GM10248 (cell line): Measurements from ENCODE around the gene TFCP2L1.

Experiments
- CTCF ChIA-PET: fragments of 300-600 bp; sonication (Branson Sonifier 250); formaldehyde crosslinking; extraction: SDS; loops from one replicate; lab custom pipeline; 2021; ENCODE audit warnings: antibody characterized with exemption; lab: Yijun Ruan, JAX
- POLR2A ChIA-PET: fragments of 350-650 bp; sonication (Branson Sonifier 250); formaldehyde crosslinking; extraction: SDS; loops from one replicate; lab custom pipeline; 2020; ENCODE audit warnings: antibody characterized with exemption; lab: Yijun Ruan, JAX
- DNase-seq: peaks from one replicate; pipeline ENCODE4 v3.0.0; 2012; ENCODE audit errors: extremely low spot score
- TF ChIP-seq, protein P1 (sequence below): IDR thresholded peaks from 2 replicates; pipeline ENCODE4 v1.5.1; 2012; ENCODE audit warnings: mild to moderate bottlenecking, low read depth; ENCODE audit errors: extremely low read depth, missing control alignments, control extremely low read depth

The TFCP2L1 gene

DNA sequence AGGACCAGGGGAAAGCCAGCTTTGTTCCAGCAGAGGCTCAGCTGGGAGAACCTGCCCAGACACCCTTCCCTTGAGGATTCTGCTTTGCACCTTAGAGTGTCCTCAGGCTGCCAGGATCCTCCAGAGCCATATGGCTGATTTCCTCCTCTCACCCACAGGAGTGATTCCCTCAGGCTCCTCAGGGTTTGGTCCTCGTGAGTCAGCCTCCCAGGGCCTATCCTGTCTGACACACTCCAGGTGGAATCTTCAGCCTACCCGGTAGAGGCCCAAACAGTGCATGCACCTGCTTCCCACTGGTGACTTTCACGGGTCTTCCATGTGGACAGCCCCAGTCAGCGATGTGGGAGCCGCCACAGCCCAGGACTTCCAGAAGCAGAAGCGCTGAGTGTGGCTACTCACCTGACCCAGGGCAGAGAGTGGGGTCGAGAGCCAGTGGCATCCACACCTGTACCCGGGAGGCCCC is 73.3 kb downstream of the TFCP2L1 start:
- TF ChIP-seq, protein P1, sequence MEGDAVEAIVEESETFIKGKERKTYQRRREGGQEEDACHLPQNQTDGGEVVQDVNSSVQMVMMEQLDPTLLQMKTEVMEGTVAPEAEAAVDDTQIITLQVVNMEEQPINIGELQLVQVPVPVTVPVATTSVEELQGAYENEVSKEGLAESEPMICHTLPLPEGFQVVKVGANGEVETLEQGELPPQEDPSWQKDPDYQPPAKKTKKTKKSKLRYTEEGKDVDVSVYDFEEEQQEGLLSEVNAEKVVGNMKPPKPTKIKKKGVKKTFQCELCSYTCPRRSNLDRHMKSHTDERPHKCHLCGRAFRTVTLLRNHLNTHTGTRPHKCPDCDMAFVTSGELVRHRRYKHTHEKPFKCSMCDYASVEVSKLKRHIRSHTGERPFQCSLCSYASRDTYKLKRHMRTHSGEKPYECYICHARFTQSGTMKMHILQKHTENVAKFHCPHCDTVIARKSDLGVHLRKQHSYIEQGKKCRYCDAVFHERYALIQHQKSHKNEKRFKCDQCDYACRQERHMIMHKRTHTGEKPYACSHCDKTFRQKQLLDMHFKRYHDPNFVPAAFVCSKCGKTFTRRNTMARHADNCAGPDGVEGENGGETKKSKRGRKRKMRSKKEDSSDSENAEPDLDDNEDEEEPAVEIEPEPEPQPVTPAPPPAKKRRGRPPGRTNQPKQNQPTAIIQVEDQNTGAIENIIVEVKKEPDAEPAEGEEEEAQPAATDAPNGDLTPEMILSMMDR: no peak
- ChIA-PET POLR2A (no interaction called here), CTCF (no interaction called here)
- no peak for DNase-seq

DNA sequence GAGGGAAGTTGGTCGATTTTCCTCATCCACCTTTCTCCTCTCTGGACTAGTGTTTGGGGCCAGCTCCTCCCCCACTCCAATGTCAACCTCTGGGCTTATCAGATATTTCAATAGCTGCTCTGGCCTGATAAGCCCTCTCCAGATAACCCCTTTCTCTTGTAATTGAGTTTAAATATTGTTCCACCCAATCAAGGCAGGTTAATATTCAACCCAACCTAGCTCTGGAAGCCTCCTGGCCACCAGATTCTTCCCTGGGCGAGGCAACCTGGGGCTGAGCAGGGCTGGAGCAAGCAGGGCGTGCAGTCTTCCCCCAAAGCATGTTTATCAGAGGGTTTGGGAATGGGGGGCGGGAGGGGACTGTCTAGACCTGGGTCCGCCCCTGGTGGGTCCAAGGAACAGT is 73.8 kb downstream of the TFCP2L1 start:
- DNase-seq: no peak
- ChIA-PET CTCF (no interaction called here), POLR2A (no interaction called here)
- TF ChIP-seq, protein P1: no peak

GRCh38 chr2:121210691-121211090 is 74.3 kb downstream of the TFCP2L1 start:
- ChIA-PET POLR2A (no interaction called here), CTCF (no interaction called here)
- DNase-seq: no peak
- TF ChIP-seq, protein P1: no peak

DNA sequence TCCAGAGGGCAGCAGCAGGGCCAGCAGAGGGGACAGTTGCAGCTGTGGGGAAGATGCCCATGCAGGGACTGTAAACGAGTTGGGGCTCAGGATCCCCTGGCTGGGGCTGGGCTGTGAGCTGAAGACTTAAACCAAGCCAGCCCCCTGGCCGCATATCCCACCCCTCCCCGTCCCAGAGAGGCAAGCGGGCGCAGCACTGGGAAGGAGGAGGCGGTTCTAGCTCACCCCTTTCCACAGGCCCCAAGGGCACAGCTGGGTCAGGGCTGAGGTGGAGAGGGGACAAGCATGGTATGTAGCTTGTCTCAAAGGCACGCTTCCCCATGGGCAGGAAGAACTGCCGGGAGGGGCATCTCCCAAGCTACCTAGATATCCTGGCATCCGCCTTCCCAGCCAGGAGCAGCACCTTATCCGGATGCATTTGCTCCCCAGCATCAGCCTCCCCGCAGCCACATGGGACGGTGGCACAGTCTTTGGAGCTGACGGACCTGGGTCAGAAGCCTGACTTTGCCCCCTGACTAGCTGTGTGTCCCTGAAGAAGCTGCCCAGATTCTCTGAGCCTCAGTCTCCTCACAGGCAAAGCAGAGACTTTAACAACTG is 75.9 kb downstream of the TFCP2L1 start:
- no peak for DNase-seq
- TF ChIP-seq, protein P1: no peak
- CTCF ChIA-PET: interaction anchor here (1.6 kb wide), 1 partner anchor 9 kb away, joined by 4 read pairs; no protein-coding TSS in a partner anchor
- POLR2A ChIA-PET: no interaction called here

DNA sequence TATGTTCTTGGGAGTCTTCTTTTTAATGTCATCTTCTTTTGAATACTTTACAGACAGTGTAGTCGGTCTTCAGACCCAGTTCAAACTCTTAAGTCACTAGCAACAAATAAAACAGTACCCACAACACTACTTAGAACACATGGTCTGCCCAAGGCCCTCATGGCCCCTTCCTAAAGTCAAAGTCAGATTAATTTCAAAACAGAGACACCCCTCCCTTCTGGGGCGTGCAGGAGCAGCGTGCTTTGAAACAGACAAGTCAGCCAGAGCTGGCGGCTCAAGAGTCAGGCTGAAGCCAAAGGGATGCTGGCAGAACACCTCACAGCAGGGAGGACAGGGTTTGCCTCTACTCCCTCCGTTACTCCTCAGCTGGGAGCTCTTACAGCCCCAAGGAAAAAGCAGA is 77.5 kb downstream of the TFCP2L1 start:
- no peak for DNase-seq
- TF ChIP-seq, protein P1: no peak
- CTCF ChIA-PET: no interaction called here
- POLR2A ChIA-PET: no interaction called here

- TF ChIP-seq, protein P1: no peak
- CTCF ChIA-PET: no interaction called here
- DNase-seq: no peak
- POLR2A ChIA-PET: no interaction called here
Measured at GRCh38 chr2:121205321-121205942, 79.6 kb downstream of the TFCP2L1 start.
